Naive B cell (primary cell): ENCODE data around the gene ATG12. TPM values are rescaled to one million over a fixed set of nuclear protein-coding genes. Genes with fewer than 3 reads are reported as not detected.
"Not testable (repeated sequence)": the region's sequence is repeated elsewhere in the genome, so short reads cannot be mapped to it uniquely, and the experiment has no call there.

Source experiments
- ATAC-seq, 2 donors: fragments of 150-1000 bp; cut with Tn5 transposase; 2 replicates each; pipeline ENCODE4 v1.10.0; 2021; ENCODE audit warnings: low read depth in 2 of 2, mild to moderate bottlenecking in 2 of 2, moderate library complexity in 2 of 2
- DNase-seq: peaks from one replicate; pipeline ENCODE4 v3.0.0; 2022
- H3K27ac Mint-ChIP-seq, 6 donors: one replicate each; pipeline ENCODE4 v1.8.0; 2020 to 2022; ENCODE audit warnings: mild to moderate bottlenecking in 6 of 6, mixed read lengths in 6 of 6, moderate library complexity in 5 of 6, inconsistent platforms in 2 of 6
- H3K27me3 Mint-ChIP-seq, 3 donors: one replicate each; pipeline ENCODE4 v1.8.0; 2021 to 2022; ENCODE audit warnings: mixed read lengths in 3 of 3, mild to moderate bottlenecking in 1 of 3
- H3K36me3 Mint-ChIP-seq, 2 donors: one replicate each; pipeline ENCODE4 v1.8.0; 2020 to 2022; ENCODE audit warnings: mixed read lengths in 2 of 2, inconsistent platforms in 1 of 2, mild to moderate bottlenecking in 1 of 2
- H3K4me1 Mint-ChIP-seq, 3 donors: one replicate each; pipeline ENCODE4 v1.8.0; 2020 to 2022; ENCODE audit warnings: mixed read lengths in 3 of 3, inconsistent platforms in 1 of 3, mild to moderate bottlenecking in 1 of 3, moderate library complexity in 1 of 3
- H3K4me3 Mint-ChIP-seq, 8 donors: one replicate each; pipeline ENCODE4 v1.8.0; 2020 to 2022; ENCODE audit warnings: mild to moderate bottlenecking in 8 of 8, mixed read lengths in 8 of 8, moderate library complexity in 8 of 8, inconsistent platforms in 2 of 8
- H3K9me3 Mint-ChIP-seq, 7 donors: one replicate each; pipeline ENCODE4 v1.8.0; 2020 to 2022; ENCODE audit warnings: mixed read lengths in 7 of 7, mild to moderate bottlenecking in 5 of 7, inconsistent platforms in 2 of 7, moderate library complexity in 1 of 7
- polyA plus RNA-seq, 6 donors: library from polyadenylated mRNA; unstranded; fragments of 300-500 nt; fragmentation: Illumina TruSeq; gene quantifications; one replicate each; pipeline ENCODE4 v1.2.3, GENCODE V29; 2021; ENCODE audit warnings: low read depth in 6 of 6

The ATG12 gene
- polyA plus RNA-seq, 6 donors from 2014 or later, result 107 to 181 (median 139) TPM

DNA sequence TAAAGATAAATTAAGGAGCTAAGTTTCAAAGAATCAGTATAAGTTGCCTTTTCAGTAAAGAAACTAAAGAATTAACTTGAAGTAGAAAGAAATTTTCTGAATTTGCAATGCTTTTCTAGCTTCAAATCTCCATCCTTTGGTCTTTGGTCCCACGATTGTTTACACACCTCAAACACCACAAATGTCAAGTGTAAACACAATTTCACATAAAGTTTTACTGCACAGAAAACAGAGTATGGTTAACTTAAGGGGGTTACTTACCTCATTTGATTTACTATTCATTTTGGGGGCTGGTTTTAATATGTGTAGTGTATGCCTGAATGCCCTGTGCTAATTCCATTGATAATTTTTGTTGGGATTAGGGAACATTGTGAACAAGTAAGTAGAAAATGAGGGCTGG lies 29.0 kb downstream of the ATG12 start:
- Mint-ChIP-seq H3K4me3 (no peak overlapping the region), H3K27me3 (peaks cover 36 to 68% (median 57%) of the 10 kb centered on the region in 3 donors), H3K27ac (no peak overlapping the region), H3K9me3 (no peaks in the 10 kb centered on the region), H3K36me3 (no peaks in the 10 kb centered on the region), H3K4me1 (peaks cover 15 to 18% (median 18%) of the 10 kb centered on the region in 3 donors)
- DNase-seq (no peak), ATAC-seq (no peak)

DNA sequence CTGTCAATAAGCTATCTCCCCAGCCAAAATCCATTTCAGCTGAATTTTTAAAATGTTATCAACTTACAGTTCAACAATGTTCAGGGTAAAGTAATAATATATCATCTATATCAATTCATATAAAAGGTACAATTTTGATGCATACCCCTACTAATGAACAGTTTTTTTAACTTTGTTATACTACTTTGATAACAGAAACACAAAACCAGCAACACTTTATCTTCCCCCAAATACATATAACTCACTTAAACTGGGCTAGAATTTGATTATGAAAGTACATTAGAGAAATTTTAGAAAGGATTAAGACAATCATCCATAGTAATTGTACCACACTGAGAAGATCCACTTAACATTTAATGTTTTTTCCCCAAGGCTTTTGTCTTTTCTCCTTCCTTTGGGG lies 30.0 kb downstream of the ATG12 start:
- Mint-ChIP-seq H3K27ac (no peak overlapping the region), H3K9me3 (no peaks in the 10 kb centered on the region), H3K36me3 (no peaks in the 10 kb centered on the region), H3K4me1 (peaks cover 9 to 13% (median 13%) of the 10 kb centered on the region in 3 donors), H3K27me3 (peaks cover 35 to 67% (median 56%) of the 10 kb centered on the region in 3 donors), H3K4me3 (no peak overlapping the region)
- DNase-seq, result no peak
- no peak for ATAC-seq

DNA sequence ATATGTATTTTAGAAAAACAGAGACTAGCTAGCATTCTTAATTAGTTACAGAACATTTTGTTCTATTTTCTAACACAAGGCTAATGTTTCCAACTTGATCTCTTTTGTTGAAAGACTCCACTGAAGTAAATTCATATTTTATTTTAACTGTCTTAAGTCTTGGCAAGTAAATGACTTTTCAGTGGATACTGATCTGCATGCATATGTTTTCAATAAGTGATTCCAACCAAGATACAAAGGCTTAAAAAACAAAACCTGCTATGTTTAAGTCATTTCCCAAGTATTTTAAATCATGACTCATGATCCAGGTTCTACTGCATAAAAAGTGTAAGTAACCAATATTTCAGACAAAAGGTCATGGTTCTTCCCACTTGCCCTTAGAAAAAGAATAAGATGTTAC lies 30.6 kb downstream of the ATG12 start:
- H3K4me1 Mint-ChIP-seq, result peaks cover 5 to 9% (median 8%) of the 10 kb centered on the region in 3 donors
- no peaks in the 10 kb centered on the region for H3K9me3 Mint-ChIP-seq
- ATAC-seq (no peak), DNase-seq (no peak)
- H3K4me3 Mint-ChIP-seq, result no peak overlapping the region
- H3K36me3 Mint-ChIP-seq, result no peaks in the 10 kb centered on the region
- H3K27ac Mint-ChIP-seq, result no peak overlapping the region
- peaks cover 35 to 65% (median 52%) of the 10 kb centered on the region in 3 donors for H3K27me3 Mint-ChIP-seq

DNA sequence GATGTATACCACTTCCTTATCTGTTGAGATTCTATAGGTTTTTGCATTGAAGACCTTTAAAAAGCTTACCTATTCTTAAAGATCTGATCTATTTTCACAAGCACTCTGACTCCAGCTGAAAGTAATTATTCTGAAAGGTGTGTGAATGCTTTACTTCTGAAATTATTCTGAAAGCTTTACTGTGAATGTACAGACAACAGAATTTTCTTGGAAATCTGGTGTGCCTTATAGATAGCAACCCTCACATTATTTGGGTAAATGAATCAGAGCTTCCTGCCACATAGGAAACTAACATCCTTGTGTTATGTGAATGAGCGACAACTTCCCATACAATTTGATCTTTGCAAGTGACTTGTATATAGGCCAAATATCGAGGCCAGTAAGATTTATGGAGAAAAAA lies 31.4 kb downstream of the ATG12 start:
- Mint-ChIP-seq H3K9me3 (no peaks in the 10 kb centered on the region), H3K27me3 (peaks cover 31 to 57% (median 44%) of the 10 kb centered on the region in 3 donors), H3K27ac (no peak overlapping the region), H3K4me1 (peaks cover 0 to under 1% (median under 1%) of the 10 kb centered on the region in 3 donors), H3K36me3 (no peaks in the 10 kb centered on the region), H3K4me3 (no peak overlapping the region)
- no peak for ATAC-seq
- no peak for DNase-seq

DNA sequence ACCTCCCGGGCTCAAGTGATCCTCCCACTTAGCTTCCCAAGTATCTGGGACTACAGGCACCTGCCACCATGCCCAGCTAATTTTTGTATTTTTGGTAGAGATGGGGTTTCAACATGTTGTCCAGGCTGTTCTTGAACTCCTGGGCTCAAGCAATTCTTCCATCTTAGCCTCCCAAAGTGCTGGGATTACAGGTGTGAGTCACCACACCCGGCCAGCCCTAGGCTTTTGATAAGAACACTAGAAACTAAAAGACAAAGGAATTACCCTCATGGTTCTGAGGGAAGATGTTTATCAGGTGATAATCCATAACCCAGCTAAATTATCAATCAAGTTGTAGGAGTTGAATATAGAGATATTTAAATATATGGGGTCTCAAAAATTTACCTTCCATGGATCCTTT lies 33.3 kb downstream of the ATG12 start:
- ATAC-seq, H3K9me3 Mint-ChIP-seq, H3K4me1 Mint-ChIP-seq, DNase-seq, H3K4me3 Mint-ChIP-seq, H3K36me3 Mint-ChIP-seq: not testable (repeated sequence)
- peaks cover 24 to 41% (median 33%) of the 10 kb centered on the region in 3 donors for H3K27me3 Mint-ChIP-seq
- H3K27ac Mint-ChIP-seq, result peak overlapping the region in 1 of 6 donors; percentile 17

DNA sequence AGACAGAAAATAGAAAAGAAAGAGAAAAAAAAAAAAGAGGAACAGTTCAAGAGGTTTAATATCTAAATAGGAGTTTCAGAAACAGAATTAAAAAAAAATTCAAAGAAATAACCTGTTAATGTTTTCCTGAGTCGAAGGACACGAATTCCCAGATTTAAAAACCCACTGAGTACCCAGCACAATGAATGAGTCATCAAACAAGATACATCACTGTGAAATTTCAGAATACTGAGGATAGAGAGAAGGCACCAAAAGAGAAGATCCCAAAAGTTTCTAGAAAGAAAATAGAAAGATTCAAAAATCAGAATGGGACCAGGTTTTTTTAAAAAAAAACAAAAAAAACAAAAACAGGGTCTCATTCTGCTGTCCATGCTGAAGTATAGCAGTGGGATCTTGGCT lies 33.7 kb downstream of the ATG12 start:
- DNase-seq (no peak), ATAC-seq (no peak)
- H3K36me3 Mint-ChIP-seq, result no peaks in the 10 kb centered on the region
- peaks cover 27 to 43% (median 33%) of the 10 kb centered on the region in 3 donors for H3K27me3 Mint-ChIP-seq
- no peaks in the 10 kb centered on the region for H3K9me3 Mint-ChIP-seq
- no peak overlapping the region for H3K4me3 Mint-ChIP-seq
- H3K4me1 Mint-ChIP-seq, result no peaks in the 10 kb centered on the region
- peak overlapping the region in 1 of 6 donors; percentile 69 for H3K27ac Mint-ChIP-seq

DNA sequence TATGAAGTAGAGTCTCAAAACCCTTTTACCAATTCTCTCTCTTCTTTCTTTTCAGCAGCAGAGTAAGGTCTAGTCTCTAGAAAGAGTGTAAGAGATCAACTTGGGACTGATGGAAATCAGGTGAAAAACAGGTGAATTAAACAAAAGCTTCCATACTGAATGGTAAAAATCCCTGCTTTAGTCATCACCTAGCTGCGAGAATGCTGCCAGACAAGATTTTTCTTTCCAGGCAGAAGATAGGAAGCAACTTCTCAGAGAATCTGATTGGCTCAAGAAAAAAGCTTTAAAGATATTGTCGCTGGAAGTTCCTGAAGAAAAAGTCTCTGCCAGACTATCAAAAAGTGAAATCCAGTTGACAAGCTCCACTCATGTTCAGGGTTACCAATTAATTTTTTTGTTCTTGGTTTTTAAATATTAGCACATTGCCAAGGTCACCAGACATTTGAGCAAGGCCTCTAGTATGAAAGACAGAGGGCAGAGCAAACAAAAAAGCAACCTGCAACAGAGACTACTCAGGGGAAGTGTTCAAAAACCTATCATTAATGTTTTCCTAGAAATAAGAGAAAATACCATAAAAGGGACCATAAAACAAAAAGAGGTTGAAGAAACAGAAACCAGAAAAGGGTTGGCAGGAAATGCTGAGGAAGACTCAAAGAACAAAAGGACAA lies 34.2 kb downstream of the ATG12 start:
- H3K9me3 Mint-ChIP-seq, result no peaks in the 10 kb centered on the region
- no peak overlapping the region for H3K4me3 Mint-ChIP-seq
- H3K27me3 Mint-ChIP-seq, result peaks cover 27 to 38% (median 33%) of the 10 kb centered on the region in 3 donors
- no peaks in the 10 kb centered on the region for H3K36me3 Mint-ChIP-seq
- ATAC-seq (no peak), DNase-seq (no peak)
- H3K27ac Mint-ChIP-seq, result no peak overlapping the region
- no peaks in the 10 kb centered on the region for H3K4me1 Mint-ChIP-seq

DNA sequence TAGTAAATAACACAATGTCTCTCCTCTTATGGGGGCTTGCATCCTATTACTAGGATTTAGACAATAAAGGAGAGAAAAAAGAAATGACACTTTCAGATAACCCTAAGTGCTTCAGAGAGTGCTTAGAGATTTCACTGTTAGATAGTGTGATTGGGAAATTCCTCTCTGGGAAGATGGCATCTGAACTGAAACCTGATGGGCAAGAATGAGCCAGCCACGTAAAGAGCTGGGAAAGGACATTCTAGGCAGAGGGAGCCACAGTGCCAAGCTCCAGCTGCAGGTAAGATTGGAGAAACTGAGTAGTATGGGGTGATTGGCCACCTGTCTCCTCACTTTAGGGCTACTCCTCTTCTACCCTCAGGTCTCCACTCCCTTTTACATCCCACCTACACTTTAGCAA lies 39.4 kb downstream of the ATG12 start:
- no peak overlapping the region for H3K4me3 Mint-ChIP-seq
- peaks cover 30 to 42% (median 39%) of the 10 kb centered on the region in 3 donors for H3K27me3 Mint-ChIP-seq
- H3K9me3 Mint-ChIP-seq, result no peaks in the 10 kb centered on the region
- H3K27ac Mint-ChIP-seq, result peak overlapping the region in 1 of 6 donors; percentile 39
- DNase-seq, result no peak
- no peak for ATAC-seq
- H3K4me1 Mint-ChIP-seq, result no peaks in the 10 kb centered on the region
- no peaks in the 10 kb centered on the region for H3K36me3 Mint-ChIP-seq

DNA sequence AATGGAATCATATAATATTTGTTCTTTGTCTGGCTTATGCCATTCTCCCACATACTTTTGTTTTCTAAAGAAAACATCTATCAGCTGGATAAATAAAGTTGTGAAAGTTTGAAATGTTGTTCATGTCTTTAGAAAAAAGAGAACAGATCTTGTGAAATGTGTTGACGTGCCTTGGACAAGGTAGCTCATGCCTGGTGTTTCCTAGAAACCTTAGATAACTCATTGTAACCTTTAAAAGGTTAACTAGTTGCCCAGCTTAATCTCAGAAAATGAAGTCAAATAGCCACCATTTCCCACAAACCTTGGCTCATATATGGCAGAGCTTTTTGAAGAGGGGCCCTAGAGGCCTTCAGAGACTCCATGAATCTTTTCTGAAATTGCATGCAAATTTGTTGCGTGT lies 40.2 kb downstream of the ATG12 start:
- DNase-seq, result no peak
- no peaks in the 10 kb centered on the region for H3K36me3 Mint-ChIP-seq
- H3K27me3 Mint-ChIP-seq, result peaks cover 29 to 44% (median 41%) of the 10 kb centered on the region in 3 donors
- no peak overlapping the region for H3K4me3 Mint-ChIP-seq
- no peak overlapping the region for H3K27ac Mint-ChIP-seq
- ATAC-seq, result no peak
- H3K9me3 Mint-ChIP-seq, result no peaks in the 10 kb centered on the region
- H3K4me1 Mint-ChIP-seq, result no peaks in the 10 kb centered on the region

DNA sequence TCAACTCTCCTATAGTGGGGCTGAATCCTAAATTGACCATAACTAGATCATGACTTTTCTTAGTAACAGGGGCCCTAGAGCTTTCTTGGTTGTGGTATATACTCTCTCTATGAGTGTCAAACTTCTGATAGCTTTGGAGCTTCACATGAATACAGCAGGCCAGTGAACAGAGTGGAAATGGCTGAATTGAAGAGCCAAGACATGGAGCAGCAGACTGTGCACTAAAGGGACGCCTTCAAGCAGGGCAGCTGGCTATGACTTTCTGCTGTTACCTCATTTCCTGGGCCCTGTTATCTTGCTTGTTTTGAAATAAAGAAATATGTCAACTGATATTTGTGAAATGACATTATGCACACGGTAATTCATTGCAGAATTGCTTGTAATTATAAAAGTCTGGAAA lies 41.3 kb downstream of the ATG12 start:
- no peak for ATAC-seq
- peaks cover 29 to 41% (median 40%) of the 10 kb centered on the region in 3 donors for H3K27me3 Mint-ChIP-seq
- DNase-seq, result no peak
- no peaks in the 10 kb centered on the region for H3K9me3 Mint-ChIP-seq
- no peaks in the 10 kb centered on the region for H3K4me1 Mint-ChIP-seq
- no peaks in the 10 kb centered on the region for H3K36me3 Mint-ChIP-seq
- H3K27ac Mint-ChIP-seq, result no peak overlapping the region
- H3K4me3 Mint-ChIP-seq, result no peak overlapping the region

DNA sequence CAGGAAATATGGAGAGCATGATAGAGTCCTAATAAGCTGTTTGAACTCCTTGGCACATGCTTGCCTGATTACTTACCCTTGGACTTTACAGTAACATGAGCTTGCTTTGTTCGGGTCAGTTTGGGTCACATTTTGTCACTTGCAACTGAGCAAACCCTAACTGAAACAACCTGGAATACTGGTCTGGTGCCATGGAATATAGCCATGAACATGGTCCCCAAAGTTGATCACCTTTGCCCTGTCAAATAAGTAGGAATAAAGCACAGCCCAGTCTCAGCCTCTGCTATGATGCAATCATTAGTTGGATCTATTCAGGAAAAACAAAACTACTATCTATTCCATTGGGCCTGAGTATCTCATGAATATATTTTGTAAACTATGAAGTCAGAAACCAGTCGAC lies 43.1 kb downstream of the ATG12 start:
- no peak overlapping the region for H3K27ac Mint-ChIP-seq
- peaks cover 35 to 42% (median 39%) of the 10 kb centered on the region in 3 donors for H3K27me3 Mint-ChIP-seq
- H3K36me3 Mint-ChIP-seq, result no peaks in the 10 kb centered on the region
- H3K4me1 Mint-ChIP-seq, result no peaks in the 10 kb centered on the region
- ATAC-seq (no peak), DNase-seq (no peak)
- no peak overlapping the region for H3K4me3 Mint-ChIP-seq
- no peaks in the 10 kb centered on the region for H3K9me3 Mint-ChIP-seq

DNA sequence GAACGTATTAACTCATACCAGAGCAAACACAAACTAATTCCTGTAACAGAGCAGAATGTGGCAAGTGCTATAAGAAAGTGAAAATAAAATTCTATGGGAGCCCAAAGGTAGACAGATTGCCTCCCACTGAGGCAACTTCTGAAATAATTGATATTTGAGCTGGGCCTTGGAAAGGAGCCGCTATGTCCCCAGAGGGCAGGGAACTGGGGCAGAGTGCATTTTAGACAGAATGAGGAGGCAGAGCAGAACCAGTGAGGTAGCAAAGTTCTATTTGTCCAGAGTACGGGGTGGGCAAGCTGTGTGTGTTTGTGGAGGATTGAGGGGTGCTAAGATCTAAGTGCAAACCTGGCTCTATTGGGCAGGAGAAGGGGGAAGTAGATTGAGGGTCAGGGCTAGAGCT lies 44.7 kb downstream of the ATG12 start:
- Mint-ChIP-seq H3K27me3 (peaks cover 40 to 42% (median 42%) of the 10 kb centered on the region in 3 donors), H3K4me1 (no peaks in the 10 kb centered on the region), H3K27ac (no peak overlapping the region), H3K36me3 (no peaks in the 10 kb centered on the region), H3K4me3 (no peak overlapping the region), H3K9me3 (peaks cover 0 to 1% (median 0%) of the 10 kb centered on the region in 7 donors)
- DNase-seq (no peak), ATAC-seq (no peak)

DNA sequence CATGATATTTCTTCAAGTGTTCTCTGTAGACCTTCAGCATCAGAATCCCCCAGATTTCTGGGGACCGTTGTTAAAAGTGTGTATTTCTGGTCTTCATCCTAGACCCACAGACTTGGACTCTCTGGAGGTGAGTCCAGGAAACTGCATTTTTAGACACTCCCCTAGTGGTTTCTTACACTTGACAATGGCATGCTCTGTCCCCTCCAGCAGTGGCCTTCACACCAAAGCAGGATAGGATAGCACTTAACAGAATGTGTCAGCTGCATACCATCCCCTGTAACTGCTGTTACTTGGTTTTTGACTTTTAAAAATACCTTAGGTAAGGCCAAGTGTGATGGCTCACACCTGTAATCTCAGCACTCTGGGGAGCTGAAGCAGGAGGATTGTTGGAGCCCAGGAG lies 45.7 kb downstream of the ATG12 start:
- no peaks in the 10 kb centered on the region for H3K4me1 Mint-ChIP-seq
- H3K27me3 Mint-ChIP-seq, result peaks cover 40 to 49% (median 44%) of the 10 kb centered on the region in 3 donors
- DNase-seq (no peak), ATAC-seq (no peak)
- H3K9me3 Mint-ChIP-seq, result peaks cover 0 to 1% (median 0%) of the 10 kb centered on the region in 7 donors
- H3K4me3 Mint-ChIP-seq, result no peak overlapping the region
- no peak overlapping the region for H3K27ac Mint-ChIP-seq
- no peaks in the 10 kb centered on the region for H3K36me3 Mint-ChIP-seq

DNA sequence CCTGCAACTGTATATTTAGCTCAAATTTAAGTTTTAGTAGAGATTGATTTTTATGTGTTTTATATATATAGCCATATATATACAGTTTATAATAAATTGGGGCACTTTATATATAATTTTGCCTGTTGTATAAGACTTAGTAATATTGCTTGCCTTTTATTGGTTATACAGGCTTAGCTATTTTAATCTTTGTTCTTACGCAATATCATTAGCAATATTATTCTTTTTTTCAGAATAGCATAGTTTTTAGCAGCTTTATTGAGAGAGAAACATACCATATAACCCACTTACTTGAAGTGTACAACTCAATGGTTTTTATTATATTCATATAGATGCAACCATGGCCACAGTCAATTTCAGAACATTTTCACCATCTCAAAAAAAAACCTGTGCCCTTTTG lies 52.9 kb downstream of the ATG12 start:
- Mint-ChIP-seq H3K9me3 (peaks cover 0 to 14% (median 5%) of the 10 kb centered on the region in 7 donors), H3K4me1 (no peaks in the 10 kb centered on the region), H3K4me3 (no peak overlapping the region), H3K36me3 (no peaks in the 10 kb centered on the region), H3K27me3 (peaks cover 33 to 49% (median 36%) of the 10 kb centered on the region in 3 donors), H3K27ac (no peak overlapping the region)
- ATAC-seq (no peak), DNase-seq (no peak)
